Progenitor cell of endocrine pancreas (in vitro differentiated cells): Measurements from ENCODE around the gene MYB. TPM values are rescaled to one million over a fixed set of nuclear protein-coding genes. Genes with fewer than 3 reads are reported as not detected.

ENCODE experiments used
- DNase-seq: peaks from one replicate; pipeline ENCODE4 v3.0.0; 2021; ENCODE audit warnings: low spot score; ENCODE audit not compliant: unreplicated experiment
- H3K27ac Mint-ChIP-seq: 2 replicates; pipeline ENCODE4 v1.8.0; 2021; ENCODE audit warnings: mild to moderate bottlenecking, moderate library complexity, mixed read lengths
- H3K27me3 Mint-ChIP-seq: 2 replicates; pipeline ENCODE4 v1.8.0; 2021; ENCODE audit warnings: mixed read lengths
- H3K36me3 Mint-ChIP-seq: 2 replicates; pipeline ENCODE4 v1.8.0; 2022; ENCODE audit warnings: mixed read lengths; ENCODE audit not compliant: insufficient read depth
- H3K4me1 Mint-ChIP-seq: 2 replicates; pipeline ENCODE4 v1.8.0; 2021; ENCODE audit warnings: low read depth, mixed read lengths
- H3K4me3 Mint-ChIP-seq: 2 replicates; pipeline ENCODE4 v1.8.0; 2021; ENCODE audit warnings: low read depth, mild to moderate bottlenecking, moderate library complexity, mixed read lengths
- H3K9me3 Mint-ChIP-seq: 2 replicates; pipeline ENCODE4 v1.8.0; 2021; ENCODE audit warnings: low read depth, mixed read lengths
- CTCF ChIP-seq: fragments of 200-600 bp; sonication (generic); IDR thresholded peaks from one replicate; pipeline ENCODE4 v1.5.0; 2021; ENCODE audit warnings: antibody characterized with exemption, mild to moderate bottlenecking; ENCODE audit not compliant: unreplicated experiment
- total RNA-seq: library from RNA; stranded (reverse); gene quantifications from 2 replicates; pipeline ENCODE4 v1.2.1, GENCODE V29; 2021

The MYB gene
- total RNA-seq, 1 donor from 2014 or later = 5.6 TPM

GRCh38 chr6:135195522-135195921 is 14.4 kb downstream of the MYB start:
- Mint-ChIP-seq H3K4me1 (no peaks in the 10 kb centered on the region), H3K27ac (no peak overlapping the region), H3K27me3 (no peaks in the 10 kb centered on the region), H3K4me3 (no peak overlapping the region), H3K9me3 (no peaks in the 10 kb centered on the region), H3K36me3 (peaks cover 14% of the 10 kb centered on the region)
- no peak for DNase-seq
- no peak for TF ChIP-seq CTCF

- Mint-ChIP-seq H3K27me3 (no peaks in the 10 kb centered on the region), H3K9me3 (no peaks in the 10 kb centered on the region)
Measured at GRCh38 chr6:135196739-135197510, 15.8 kb downstream of the MYB start.

DNA sequence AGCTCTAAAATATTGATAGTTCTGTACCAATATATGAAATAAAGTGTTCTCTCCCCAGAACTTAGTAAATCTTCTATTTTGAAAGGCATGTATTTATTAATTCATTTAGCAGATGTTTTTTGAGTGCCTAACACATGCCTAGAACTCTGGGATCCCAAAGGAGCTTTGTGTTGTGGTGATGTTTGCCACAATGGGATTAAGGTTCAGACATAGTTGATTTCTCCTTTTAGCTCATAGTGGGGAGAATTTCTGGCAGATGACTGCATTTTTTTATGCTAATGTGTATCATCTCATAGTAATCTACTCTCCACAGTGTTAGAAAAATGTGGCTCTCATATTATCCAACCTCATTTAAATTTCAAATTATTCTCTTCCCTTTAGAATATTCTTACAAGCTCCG is 21.7 kb downstream of the MYB start:
- no peaks in the 10 kb centered on the region for H3K27me3 Mint-ChIP-seq
- no peak for TF ChIP-seq CTCF
- peaks cover 7% of the 10 kb centered on the region for H3K36me3 Mint-ChIP-seq
- no peak overlapping the region for H3K4me3 Mint-ChIP-seq
- no peaks in the 10 kb centered on the region for H3K4me1 Mint-ChIP-seq
- no peak overlapping the region for H3K27ac Mint-ChIP-seq
- no peak for DNase-seq
- H3K9me3 Mint-ChIP-seq = no peaks in the 10 kb centered on the region

More at GRCh38 chr6:135196739-135197510, 15.8 kb downstream of the MYB start:
- H3K4me1 Mint-ChIP-seq = no peaks in the 10 kb centered on the region
- H3K4me3 Mint-ChIP-seq = no peak overlapping the region
- peaks cover 14% of the 10 kb centered on the region for H3K36me3 Mint-ChIP-seq
- H3K27ac Mint-ChIP-seq = no peak overlapping the region
- TF ChIP-seq CTCF = no peak
- no peak for DNase-seq

DNA sequence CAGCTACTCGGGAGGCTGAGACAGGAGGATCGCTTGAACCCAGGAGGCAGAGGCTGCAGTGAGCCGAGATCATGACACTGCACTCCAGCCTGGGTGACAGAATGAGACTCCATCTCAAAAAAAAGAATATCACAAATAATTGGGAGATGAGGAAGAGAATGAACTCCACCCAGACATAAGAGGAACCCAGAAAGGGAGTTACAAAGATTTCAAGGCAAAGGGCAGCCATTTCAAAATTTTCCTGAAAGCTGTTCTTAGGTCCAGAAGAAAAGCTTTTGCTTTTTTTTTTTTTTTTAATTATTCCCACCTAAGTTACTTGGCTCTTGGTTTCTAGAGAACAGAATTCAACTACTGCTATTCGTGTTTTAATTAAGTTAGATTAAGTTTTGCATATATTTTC is 23.8 kb downstream of the MYB start:
- H3K9me3 Mint-ChIP-seq = peaks cover 3% of the 10 kb centered on the region
- no peak for TF ChIP-seq CTCF
- no peak overlapping the region for H3K4me3 Mint-ChIP-seq
- no peak for DNase-seq
- H3K27me3 Mint-ChIP-seq = no peaks in the 10 kb centered on the region
- peaks cover 12% of the 10 kb centered on the region for H3K36me3 Mint-ChIP-seq
- no peaks in the 10 kb centered on the region for H3K4me1 Mint-ChIP-seq
- H3K27ac Mint-ChIP-seq = no peak overlapping the region

- no peak overlapping the region for H3K4me3 Mint-ChIP-seq
- H3K4me1 Mint-ChIP-seq = no peaks in the 10 kb centered on the region
- H3K9me3 Mint-ChIP-seq = peaks cover 3% of the 10 kb centered on the region
- H3K36me3 Mint-ChIP-seq = peaks cover 5% of the 10 kb centered on the region
- TF ChIP-seq CTCF = no peak
- H3K27me3 Mint-ChIP-seq = no peaks in the 10 kb centered on the region
- H3K27ac Mint-ChIP-seq = no peak overlapping the region
- DNase-seq = no peak
Measured at GRCh38 chr6:135209803-135210202, 28.7 kb downstream of the MYB start.
